Upper lobe of left lung (tissue), 6 donors: ENCODE results near the gene EREG. TPM values are rescaled to one million over a fixed set of nuclear protein-coding genes. Genes with fewer than 3 reads are reported as not detected.
A peak's percentile ranks its signal among the peaks of the same experiment; 100 is the strongest.

Experiments
- ATAC-seq, 2 donors: fragments of 200-7000 bp; cut with Tn5 transposase; one replicate each; pipeline ENCODE4 v1.9.1; 2022; ENCODE audit warnings: mild to moderate bottlenecking in 2 of 2, moderate library complexity in 2 of 2; ENCODE audit not compliant: low FRiP score in 2 of 2
- DNase-seq, 2 donors: peaks; one replicate each; pipeline ENCODE4 v3.0.0-alpha.2; 2019 to 2020
- H3K27ac ChIP-seq, 4 donors: fragments of 200-600 bp; sonication (generic); one replicate each; pipeline ENCODE4 v1.5.1; 2016 to 2019
- H3K27me3 ChIP-seq, 4 donors: fragments of 200-600 bp; sonication (generic); one replicate each; pipeline ENCODE4 v1.5.1; 2017 to 2019
- H3K36me3 ChIP-seq, 4 donors: fragments of 200-600 bp; sonication (generic); one replicate each; pipeline ENCODE4 v1.5.1; 2016 to 2019
- H3K4me1 ChIP-seq, 4 donors: fragments of 200-600 bp; sonication (generic); one replicate each; pipeline ENCODE4 v1.5.1; 2018 to 2019
- H3K4me3 ChIP-seq, 4 donors: fragments of 200-600 bp; sonication (generic); one replicate each; pipeline ENCODE4 v1.5.1; 2017 to 2019; ENCODE audit warnings: mild to moderate bottlenecking in 2 of 4, moderate library complexity in 1 of 4
- H3K9me3 ChIP-seq, 4 donors: fragments of 200-600 bp; sonication (generic); one replicate each; pipeline ENCODE4 v1.5.1; 2018 to 2019
- CTCF ChIP-seq, 6 experiments: fragments of 450-650 bp in 4 of 6; fragments of 200-600 bp in 2 of 6; sonication (generic) in 2 of 6; IDR thresholded peaks; one replicate each; pipeline ENCODE4 v1.5.1; 2016 to 2019; ENCODE audit warnings: antibody characterized with exemption in 6 of 6
- EP300 ChIP-seq, 4 donors: sonication (generic); formaldehyde crosslinking; IDR thresholded peaks; one replicate each; pipeline ENCODE4 v1.5.1; 2017; ENCODE audit warnings: antibody characterized with exemption in 4 of 4, control low read depth in 2 of 4
- POLR2A ChIP-seq, 4 donors: fragments of 450-650 bp; IDR thresholded peaks; one replicate each; pipeline ENCODE4 v1.5.1; 2016 to 2017; ENCODE audit warnings: antibody characterized with exemption in 4 of 4, mild to moderate bottlenecking in 2 of 4
- POLR2AphosphoS5 ChIP-seq, 2 donors: sonication (generic); formaldehyde crosslinking; IDR thresholded peaks; one replicate each; pipeline ENCODE4 v1.5.1; 2017; ENCODE audit warnings: antibody characterized with exemption in 2 of 2
- WGBS, 2 donors: methylation state at CpG; one replicate each; pipeline ENCODE4 v1.1.5; 2017 to 2018; 5-methylcytosine and 5-hydroxymethylcytosine counted together
- total RNA-seq, 6 donors: library from RNA; depleted of rRNA in 4 of 6; stranded (reverse); fragments of >200 nt in 4 of 6; gene quantifications; one replicate each; pipeline versions ENCODE4 v1.1.0 to v1.2.1, GENCODE V29; 2016 to 2021
- donor health status: DM: no; HTN: no; CAD: no; lungs with moderate emphysema.
- donor health status: DM: no; HTN: yes; CAD: no; lungs with severe emphysema.

The EREG gene
- total RNA-seq, 6 donors from 2014 or later = 0.94 to 3.7 (median 1.1) TPM

GRCh38 chr4:74374128-74374527, 9.2 kb downstream of the EREG start:
- Histone ChIP-seq H3K27me3 (no peaks in the 10 kb centered on the region), H3K4me3 (no peak overlapping the region), H3K4me1 (no peaks in the 10 kb centered on the region), H3K36me3 (no peaks in the 10 kb centered on the region), H3K27ac (no peak overlapping the region), H3K9me3 (no peaks in the 10 kb centered on the region)
- DNase-seq = no peak
- ATAC-seq = no peak
- TF ChIP-seq POLR2AphosphoS5 (IDR thresholded peaks at IDR 0.05) (no peak), EP300 (IDR thresholded peaks at IDR 0.05) (no peak), CTCF (IDR thresholded peaks at IDR 0.05) (no peak), POLR2A (IDR thresholded peaks at IDR 0.05) (no peak)
- 61 to 65% methylated on average over 1 of the region's 1 CpG for WGBS, 2 donors

GRCh38 chr4:74374561-74375327, 9.8 kb downstream of the EREG start:
- Histone ChIP-seq H3K27me3 (no peaks in the 10 kb centered on the region), H3K4me3 (no peak overlapping the region), H3K27ac (no peak overlapping the region), H3K36me3 (no peaks in the 10 kb centered on the region), H3K9me3 (no peaks in the 10 kb centered on the region), H3K4me1 (no peaks in the 10 kb centered on the region)
- WGBS, 2 donors = 58 to 68% methylated on average over 10 of the region's 10 CpGs
- ATAC-seq (peak in 1 of 2 donors; percentile 77), DNase-seq (peak in 1 of 2 donors; percentile 82)
- TF ChIP-seq CTCF (IDR thresholded peaks at IDR 0.05) = no peak
- peak; percentile 50 to 57 for TF ChIP-seq POLR2AphosphoS5 (IDR thresholded peaks at IDR 0.05)
- TF ChIP-seq EP300 (IDR thresholded peaks at IDR 0.05) = peak in 3 of 4 donors; percentile 29 to 60 (median 40)

GRCh38 chr4:74375824-74376426, 11.0 kb downstream of the EREG start:
- Histone ChIP-seq H3K9me3 (no peaks in the 10 kb centered on the region), H3K4me3 (no peak overlapping the region), H3K4me1 (no peaks in the 10 kb centered on the region), H3K27me3 (no peaks in the 10 kb centered on the region), H3K27ac (no peak overlapping the region), H3K36me3 (no peaks in the 10 kb centered on the region)
- 59 to 75% methylated on average over 7 of the region's 7 CpGs for WGBS, 2 donors
- no peak for DNase-seq
- no peak for TF ChIP-seq CTCF (IDR thresholded peaks at IDR 0.05)
- TF ChIP-seq EP300 (IDR thresholded peaks at IDR 0.05) = no peak
- TF ChIP-seq POLR2A (IDR thresholded peaks at IDR 0.05) = no peak
- TF ChIP-seq POLR2AphosphoS5 (IDR thresholded peaks at IDR 0.05) = no peak
- ATAC-seq = no peak

- DNase-seq = no peak
- no peaks in the 10 kb centered on the region for H3K4me1 ChIP-seq
- no peaks in the 10 kb centered on the region for H3K9me3 ChIP-seq
- H3K27ac ChIP-seq = no peak overlapping the region
- TF ChIP-seq POLR2A (IDR thresholded peaks at IDR 0.05) (no peak), EP300 (IDR thresholded peaks at IDR 0.05) (no peak), CTCF (IDR thresholded peaks at IDR 0.05) (peak; percentile 44 to 70 (median 56)), POLR2AphosphoS5 (IDR thresholded peaks at IDR 0.05) (no peak)
- no peaks in the 10 kb centered on the region for H3K36me3 ChIP-seq
- no peaks in the 10 kb centered on the region for H3K27me3 ChIP-seq
- ATAC-seq = peak in 1 of 2 donors; percentile 75
- no peak overlapping the region for H3K4me3 ChIP-seq
- 56 to 65% methylated on average over 4 of the region's 4 CpGs for WGBS, 2 donors
Observed at GRCh38 chr4:74376888-74377483, 12.0 kb downstream of the EREG start.
